HG03196 (cell line): ENCODE results near the gene EYS.
"Not testable (repeated sequence)": the region's sequence is repeated elsewhere in the genome, so short reads cannot be mapped to it uniquely, and the experiment has no call there.

Experiments
- ATAC-seq: cut with Tn5 transposase; IDR thresholded peaks from one replicate; pipeline ENCODE4 v1.9.1; 2021; ENCODE audit not compliant: unreplicated experiment

EYS gene

DNA sequence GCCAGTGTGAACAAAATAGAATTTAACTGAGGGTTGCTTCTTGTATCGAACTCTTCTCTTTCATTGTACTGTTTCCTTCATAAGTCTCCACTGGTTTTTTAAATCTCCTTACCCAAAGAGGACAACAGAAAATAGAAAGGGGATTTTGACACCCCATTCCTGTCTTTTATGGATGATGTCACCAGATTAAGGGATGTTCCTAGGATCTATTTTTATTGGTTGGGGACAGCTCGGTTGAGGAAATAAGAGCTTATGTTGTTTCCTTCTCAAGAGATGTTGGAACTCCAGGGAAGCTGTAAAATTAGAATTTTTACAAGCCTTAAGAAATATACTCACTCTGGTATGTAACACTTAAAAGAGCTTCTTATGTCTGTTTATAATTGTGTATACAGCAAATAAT, 1900.0 kb downstream of the EYS start:
- ATAC-seq = no peak

DNA sequence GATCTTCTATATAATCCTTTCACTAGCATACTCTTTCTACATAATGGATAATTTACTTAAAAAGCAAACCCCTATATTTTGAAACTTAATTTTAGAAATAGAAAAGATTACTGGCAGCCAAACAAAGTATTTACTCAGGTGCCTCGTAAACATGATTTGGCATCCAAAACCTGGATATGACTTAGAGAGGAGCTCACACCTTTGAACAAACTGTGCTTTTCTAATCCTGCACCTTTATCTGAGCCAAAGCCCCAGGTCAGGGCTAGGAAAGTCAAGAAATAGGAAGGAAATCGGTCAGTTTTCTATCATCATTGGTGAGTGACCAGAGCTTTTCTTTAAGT, 1900.5 kb downstream of the EYS start:
- ATAC-seq = no peak

DNA sequence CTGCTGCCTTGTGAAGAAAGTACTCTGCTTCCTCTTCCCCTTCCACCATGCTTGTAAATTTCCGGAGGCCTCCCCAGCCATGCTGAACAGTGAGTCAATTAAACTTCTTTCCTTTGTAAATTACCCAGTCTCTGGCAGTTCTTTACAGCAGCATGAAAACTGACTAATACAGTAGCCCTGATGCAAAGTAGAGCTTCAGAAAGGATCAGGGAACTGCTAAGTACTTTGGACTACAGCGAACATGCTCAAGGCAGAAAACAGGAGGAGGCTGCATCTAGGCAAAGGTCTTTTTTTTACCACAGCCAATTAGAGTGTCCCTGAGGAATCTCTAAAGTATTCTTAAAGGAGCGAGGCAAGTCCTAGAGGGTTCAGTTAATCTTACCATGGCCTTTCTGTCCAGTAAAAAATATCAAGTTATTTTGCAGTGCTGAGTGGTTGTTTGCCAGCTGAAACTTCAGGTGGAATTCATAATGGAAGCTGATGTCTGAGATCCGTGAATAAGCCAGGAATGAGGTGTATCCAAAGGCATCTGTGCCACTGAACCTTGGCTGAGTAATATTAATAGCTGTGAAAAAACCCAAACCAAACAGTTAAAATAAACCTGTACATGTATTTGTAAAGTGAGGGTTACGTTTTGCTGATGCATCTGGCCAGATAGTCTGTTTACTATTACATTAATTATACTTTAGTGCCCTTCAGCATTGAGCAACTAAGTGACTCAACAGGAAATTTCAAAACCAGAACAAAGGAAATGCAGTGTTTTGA, 1901.0 kb downstream of the EYS start:
- ATAC-seq = no peak

DNA sequence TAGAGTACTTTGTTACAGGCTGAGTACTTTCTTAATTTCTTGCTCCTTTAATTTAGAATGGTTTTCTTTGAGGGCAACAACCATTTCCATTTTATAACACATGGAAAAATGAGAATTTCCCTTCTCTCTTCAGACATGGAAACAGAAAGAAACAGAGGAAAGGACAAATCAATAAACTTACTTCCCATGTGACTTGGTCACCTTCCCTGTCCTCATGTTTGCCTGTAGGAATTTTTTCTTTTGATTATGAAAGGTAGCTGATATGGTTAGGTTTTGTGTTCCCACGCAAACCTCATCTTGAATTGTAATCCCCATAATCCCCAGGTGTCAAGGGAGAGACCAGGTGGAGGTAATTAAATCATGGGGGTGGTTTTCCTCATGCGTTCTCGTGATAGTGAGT, 1901.7 kb downstream of the EYS start:
- no peak for ATAC-seq

DNA sequence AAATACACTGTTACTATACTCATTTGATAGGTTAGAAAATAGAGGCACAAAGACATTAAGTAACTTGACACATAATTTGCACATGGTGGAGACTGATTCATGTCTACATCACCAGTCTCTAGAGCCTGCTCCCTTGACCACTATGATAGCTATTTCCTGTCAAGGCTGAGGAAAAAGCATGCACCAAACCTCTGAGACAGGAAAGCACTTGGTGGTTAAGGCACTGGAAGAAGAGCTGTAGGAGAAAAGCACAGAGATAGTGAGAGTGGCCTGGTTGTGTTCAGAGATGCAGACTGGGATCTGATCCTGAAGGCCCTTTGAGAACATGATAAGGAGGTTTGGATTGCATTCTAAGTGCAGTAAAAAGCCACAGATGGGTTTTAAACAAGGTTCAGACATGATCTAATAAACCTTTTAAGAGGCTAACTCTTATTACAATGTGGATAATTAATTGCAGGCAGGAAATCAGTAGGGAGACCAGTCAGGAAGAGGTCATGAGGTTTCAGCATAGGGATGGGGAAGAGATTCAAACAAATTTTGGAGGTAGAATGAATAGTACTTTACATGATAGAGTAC, 1902.6 kb downstream of the EYS start:
- no peak for ATAC-seq

DNA sequence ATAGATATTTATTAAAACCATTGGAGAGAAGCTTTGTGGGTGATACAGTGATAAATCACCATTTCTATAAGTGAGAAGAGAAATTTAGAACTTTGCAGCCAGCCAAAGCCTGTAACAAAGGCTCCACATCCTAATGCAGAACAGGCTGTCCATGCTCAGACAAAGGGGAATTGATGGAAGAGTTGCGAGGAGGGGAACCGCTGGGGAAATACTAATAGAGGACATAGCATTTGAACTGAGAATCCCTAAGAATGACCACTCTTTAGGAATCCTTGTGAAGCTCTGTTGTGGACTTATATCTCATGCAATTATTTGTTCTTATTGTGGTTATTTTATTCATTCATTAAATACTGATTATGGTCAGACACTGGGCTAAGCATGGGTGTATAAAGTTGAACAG, 1903.7 kb downstream of the EYS start:
- no peak for ATAC-seq

DNA sequence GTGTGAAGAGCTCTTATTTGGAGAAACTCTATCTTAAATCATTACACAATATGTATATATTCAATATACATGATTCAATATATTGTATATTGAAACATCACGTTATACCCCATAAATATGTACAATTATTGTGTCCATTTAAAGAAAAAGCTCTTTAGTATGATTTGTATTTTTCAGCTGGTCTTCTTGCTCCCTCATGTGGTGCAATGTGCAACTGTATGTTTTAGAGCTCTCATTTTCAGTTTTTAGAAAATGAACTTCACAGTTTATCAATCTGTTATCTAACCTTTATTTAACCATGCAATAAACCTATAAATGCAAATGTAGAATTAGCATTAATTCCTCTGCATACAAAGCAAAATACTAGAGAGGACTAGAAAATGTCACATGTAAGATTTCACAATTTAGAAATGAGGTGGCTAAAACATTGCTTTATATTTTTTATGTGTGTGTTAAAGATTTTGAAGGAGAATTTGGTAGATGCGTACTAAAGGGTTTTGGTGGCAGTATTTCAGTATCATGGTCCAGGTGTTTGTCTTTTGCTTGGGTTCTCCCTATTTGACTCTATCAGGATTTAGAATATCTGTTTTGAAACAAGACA, 1904.3 kb downstream of the EYS start:
- ATAC-seq = no peak

DNA sequence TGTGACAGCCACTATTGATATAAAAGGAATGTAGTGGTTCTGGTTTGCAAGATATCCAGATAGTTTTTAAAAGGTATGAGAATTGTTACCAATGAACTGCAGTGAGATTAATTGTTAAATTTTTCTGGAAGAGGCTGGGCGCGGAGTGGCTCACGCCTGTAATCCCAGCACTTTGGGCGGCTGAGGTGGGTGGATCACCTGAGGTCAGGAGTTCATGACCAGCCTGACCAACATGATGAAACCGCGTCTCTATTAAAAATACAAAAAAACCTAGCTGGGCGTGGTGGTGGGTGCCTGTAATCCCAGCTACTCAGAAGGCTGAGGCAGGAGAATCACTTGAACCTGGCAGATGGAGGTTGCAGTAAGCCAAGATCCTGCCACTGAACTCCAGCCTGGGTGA, 1906.6 kb downstream of the EYS start:
- ATAC-seq = not testable (repeated sequence)

DNA sequence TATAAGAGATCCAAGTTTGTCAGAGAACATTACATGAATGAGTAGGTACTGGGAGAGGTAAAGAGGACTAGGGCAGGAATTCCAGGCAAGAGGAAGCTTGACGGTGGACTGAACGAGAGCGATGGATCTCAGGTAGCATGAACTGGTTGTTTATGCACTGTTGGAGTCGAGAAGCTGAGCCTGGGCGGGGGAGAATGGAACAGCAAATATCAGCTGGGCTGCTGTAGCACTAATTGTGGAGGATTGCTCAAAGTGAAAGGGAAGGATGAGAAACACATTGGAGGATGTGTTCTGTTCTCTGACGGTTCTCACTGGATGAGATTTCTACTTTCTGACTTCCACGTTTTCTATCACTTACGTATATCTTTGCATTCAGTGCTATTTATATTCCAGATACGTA, 1907.2 kb downstream of the EYS start:
- no peak for ATAC-seq

DNA sequence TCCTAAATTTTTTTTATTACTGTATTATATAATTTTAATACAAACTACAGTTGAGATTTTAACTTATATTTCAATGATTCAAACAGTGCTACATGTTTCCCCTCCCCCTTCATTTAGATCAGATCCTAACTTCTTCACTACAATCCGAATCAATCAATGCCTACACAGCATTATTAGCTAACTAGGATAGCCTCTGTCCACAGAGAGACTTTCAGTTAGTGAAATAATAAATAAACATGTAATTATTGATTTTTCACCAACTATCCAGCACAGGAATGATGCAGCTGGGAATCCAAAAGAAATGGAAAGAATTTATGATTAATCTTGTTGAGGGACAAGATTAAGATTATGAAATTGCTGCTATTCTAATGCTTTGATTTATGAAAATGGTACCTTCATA, 1907.7 kb downstream of the EYS start:
- ATAC-seq = no peak

DNA sequence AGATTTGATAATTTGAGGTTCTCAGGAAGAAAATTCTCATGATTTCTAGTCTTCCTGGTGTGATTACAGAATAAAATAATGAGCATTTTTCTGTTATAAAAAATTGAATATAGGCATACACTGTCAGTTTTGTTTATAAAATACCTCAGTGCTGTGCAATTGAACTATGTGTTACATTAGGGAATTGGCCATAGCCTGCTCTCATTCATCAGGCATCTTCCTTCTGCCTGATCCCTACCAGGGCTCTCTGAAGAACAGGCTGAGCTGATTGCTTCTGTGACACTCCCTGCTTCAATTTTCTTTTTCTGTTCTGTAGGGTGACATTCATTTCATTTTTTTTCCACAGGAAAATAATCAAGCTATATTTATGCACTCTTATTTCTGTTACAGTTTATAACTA, 1908.6 kb downstream of the EYS start:
- ATAC-seq = no peak

DNA sequence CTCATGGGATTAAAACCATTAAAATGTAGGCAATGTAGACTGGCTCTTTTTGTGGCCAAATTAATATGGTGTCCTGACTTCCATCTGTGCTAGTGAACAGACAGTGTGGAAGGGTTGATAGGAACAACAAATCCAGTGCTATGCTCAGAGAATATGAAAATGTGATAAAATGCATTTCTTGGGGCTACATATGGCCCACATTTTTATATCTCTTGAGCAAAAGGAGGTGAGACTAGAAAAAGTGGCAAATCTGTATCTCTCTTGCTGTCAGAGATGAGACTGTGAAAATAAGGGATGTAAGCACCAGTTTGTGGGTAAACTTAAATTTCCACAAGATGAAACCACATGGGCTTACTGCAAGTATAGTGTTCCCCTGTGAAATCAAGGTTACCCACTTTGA, 1909.3 kb downstream of the EYS start:
- ATAC-seq = no peak

DNA sequence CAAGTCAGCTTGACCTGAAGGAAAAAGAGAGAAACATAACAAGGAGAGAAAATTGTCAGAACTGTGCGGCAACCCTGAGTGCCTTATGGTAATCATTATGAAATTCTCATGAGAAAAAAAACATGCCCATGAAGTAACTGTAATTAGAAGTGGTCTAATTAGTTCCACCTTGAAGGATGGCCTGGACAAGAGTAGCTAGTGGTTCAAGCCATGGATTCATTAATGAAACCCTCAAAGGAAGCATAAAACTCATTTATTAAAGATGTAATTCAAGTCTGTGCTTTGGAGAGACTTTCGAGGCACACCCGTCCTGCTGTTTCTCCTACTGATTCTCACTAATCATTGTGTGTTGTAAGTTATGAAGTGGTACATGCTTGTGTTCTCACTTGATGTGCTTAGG, 1911.2 kb downstream of the EYS start:
- no peak for ATAC-seq

DNA sequence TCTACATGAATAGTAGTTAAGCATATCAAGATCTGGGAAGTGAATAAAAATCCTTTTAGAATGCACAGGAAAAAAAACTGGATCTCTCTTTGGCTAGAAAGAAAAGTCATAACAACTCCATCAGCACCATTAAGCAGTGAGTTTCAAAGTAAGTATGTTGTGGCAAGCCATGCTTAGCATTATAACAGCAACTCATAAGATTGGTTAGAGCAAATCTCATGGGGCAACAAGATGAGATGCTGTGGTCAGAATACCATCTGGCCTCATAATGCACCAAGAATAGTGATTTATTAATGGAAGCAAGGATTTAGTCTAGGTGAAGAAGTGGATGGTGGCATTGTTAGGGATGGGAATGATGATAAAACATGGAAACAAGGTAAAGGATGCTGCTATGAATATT, 1912.0 kb downstream of the EYS start:
- ATAC-seq = no peak

DNA sequence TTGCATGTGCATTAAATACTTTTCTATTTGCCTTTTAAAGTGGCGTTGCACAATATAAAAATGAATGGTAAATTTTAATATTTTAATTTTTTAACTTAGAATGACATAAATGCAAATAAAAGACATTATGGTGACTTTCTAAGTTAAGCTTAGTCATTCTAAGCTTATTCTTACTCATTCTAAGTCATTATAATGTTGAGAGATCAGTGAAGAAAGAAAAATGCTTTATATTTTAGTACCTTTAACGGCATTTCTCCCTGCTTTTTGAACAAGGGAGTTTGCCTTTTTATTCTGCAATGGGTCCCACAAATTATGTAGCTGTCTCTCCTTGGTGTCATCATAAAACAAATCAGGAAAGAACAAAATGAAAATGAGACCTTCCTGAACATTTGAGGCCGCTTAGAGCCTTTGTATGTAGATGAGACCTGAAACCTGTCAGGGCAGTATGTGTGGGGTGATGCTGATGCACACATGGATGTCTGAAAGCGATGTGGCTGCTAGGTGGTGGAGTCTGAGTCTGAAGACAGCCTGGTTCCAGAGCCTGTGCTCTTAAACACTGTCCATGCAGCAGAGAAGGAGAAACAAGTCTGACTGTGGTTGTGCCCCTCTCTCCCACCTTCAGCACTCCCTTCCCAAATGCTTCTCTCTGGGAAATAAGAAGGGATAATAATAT, 1913.4 kb downstream of the EYS start:
- no peak for ATAC-seq

DNA sequence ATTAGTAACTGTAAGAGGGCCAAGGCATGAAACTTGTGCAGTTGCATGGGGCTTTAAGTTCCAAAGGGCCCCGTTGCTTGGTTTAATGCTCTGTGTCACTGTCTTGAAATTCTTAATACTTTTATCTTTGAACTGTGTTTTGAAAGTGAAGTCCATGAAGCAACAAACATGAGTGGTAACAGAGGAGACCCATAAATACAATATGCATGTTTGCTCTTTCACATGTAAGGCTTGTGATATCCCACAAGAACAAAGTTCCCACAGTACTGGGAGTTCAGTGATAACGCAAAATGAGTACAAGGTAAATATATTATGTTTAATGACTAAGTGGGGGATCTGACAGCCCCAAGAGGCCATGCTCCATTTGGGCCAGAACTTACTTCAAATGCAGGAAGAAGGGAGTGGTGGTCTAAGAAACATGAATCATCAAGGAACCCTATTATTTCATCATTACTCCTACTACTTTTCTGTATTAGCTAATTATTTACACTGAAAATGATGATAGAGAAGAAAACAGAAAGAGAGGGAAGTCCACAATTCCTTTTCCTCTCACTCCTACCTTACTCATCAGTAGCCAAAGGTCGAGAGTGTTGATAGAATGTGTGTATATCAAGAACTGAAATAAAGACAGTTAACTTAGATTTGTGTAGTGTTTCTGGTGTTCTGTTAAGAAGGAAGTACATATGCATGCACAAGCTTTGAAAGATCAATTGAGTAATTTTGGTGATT, 1914.1 kb downstream of the EYS start:
- ATAC-seq = no peak

DNA sequence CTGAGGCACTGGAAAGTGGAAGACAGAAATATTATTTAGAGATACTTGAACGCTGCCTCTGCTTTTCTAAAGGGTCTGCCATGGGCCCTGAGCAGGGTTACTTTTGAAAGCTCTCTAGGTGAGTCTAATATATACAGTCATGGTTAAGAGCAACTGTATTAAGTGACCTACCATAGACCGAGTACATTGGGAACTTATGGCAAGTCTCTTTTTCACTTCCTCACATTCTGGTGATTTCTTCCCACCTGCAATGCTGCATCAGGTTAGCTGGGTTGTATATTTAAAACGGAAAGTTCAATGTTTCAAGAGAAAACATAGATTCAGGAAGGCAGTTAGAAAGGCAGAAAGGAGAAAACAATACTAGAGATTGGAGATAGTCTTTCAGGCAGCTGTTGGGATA, 1916.7 kb downstream of the EYS start:
- ATAC-seq = no peak

DNA sequence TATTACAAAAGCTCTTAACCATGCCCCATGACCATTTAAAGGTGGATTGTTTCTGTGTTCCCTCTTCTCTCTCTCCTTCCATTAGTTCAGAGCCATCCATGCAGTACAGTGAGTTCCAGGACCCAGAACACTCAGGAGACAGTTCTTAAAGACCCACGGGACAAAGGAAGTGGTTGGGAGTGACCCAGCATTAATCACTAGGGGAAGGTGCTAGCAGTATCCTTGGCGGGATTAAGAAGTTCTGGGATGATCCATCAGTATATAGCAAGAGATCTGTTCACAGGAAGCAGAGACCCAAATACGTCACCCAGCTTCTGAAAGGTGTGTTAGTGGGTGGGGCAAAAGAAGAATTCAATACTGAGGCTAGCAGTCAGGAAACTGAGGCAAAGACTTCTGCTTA, 1917.3 kb downstream of the EYS start:
- no peak for ATAC-seq

DNA sequence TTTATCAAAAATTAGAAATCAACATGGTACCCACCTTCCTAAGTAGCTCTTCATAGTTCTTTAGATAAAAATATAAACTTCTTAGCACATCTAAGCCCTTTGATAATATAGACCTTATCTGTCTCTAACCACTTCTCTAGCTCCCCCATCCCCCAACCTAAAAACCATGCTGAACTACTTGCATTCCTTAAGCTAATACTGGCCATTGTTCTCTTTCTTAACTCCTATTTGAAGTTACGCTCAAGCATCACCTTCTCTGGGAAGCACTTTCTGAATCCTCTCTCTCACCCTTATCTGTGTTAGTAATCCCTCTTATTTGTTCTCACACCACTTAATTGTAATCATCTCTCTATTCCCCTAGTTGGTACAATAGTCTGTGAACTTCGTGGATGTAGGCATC, 1918.5 kb downstream of the EYS start:
- no peak for ATAC-seq

DNA sequence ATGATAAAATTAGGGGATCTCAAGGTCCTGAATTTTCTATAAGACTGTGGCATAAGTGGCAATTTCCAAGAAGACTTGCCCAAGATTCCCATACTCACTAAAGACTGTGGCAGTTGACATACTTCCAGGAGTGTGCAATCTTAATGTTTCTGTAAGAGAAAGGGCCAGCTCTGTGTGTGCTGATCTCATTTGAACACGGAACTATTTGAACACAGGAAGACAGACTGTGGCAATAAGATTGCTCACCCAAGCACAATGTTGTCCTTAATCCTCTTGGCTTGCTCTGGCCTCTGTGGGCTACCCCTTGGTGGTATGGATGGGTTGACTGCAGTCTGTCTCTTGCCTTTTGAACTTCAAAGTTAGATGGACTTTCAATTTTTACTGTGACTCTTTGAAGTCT, 1920.0 kb downstream of the EYS start:
- ATAC-seq = no peak

DNA sequence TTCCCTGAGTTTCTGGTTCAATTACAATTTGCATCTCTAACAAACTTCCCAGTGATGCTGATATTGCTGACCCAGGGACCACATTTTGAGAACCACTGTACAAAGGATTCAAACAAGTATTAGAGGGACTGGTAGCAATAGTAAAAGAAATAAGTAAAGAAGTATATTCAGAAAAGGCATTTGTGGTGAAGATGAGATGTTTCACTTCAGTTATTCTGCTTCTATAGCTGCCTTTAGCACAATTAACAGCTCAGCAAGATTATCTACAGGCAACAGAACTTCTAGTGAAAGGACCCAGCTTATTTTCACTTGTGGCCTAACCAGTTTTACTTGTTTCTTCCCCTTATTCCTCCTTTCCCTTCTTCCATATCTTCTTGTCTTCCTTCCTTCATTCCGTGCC, 1922.0 kb downstream of the EYS start:
- ATAC-seq = no peak

DNA sequence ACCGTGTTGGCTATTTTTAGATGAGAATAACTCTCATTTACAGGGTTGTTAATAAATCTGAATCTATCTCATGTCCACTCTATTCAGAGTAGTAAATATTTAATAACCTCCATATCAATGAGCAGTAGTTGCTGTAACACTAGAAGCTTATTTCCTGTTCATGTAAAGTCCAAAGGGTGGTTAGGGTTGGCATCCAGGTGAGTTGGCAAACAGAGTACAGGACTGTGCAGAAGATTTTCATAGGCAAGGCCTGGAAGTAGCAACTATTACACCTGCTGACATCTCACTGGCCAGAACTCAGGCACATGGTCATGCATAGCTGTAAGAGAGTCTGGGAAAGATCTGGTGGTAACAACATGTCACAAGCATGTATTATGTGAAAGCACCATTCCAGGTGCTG, 1923.9 kb downstream of the EYS start:
- no peak for ATAC-seq
